CD4-positive, alpha-beta T cell treated with Interferon alpha-2 for 1 hour (primary cell): ENCODE measurements around the gene SEMA6B.
A peak's percentile ranks its signal among the peaks of the same experiment; 100 is the strongest.

Experiments used
- DNase-seq, 2 donors: peaks; one replicate each; pipeline ENCODE4 v3.0.0-alpha.2; 2020 to 2022

The SEMA6B gene

GRCh38 chr19:4571305-4571917 lies 11.9 kb upstream of the SEMA6B start:
- DNase-seq, result no peak

- DNase-seq, result no peak
These were observed 11.4 kb upstream of the SEMA6B start for GRCh38 chr19:4570916-4571304.

DNA sequence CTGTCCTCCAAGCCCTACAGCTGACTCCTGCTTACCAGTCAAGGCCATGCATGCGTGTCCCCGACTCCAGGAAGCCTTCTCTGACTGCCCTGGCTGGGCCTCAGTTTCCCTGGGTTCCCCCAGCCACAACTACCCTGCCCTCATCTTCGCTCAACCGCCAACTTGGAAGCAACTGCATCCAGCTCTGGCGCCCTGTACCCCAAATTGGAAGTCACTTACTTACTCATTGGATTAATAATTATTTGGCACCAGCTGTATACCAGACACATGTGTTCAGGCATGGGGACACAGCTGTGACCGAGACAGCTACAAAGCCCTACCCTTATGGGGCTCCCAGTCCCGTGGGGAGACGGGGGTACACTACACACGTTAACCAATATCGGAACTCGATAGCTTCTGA lies 10.9 kb upstream of the SEMA6B start:
- DNase-seq, result no peak

DNA sequence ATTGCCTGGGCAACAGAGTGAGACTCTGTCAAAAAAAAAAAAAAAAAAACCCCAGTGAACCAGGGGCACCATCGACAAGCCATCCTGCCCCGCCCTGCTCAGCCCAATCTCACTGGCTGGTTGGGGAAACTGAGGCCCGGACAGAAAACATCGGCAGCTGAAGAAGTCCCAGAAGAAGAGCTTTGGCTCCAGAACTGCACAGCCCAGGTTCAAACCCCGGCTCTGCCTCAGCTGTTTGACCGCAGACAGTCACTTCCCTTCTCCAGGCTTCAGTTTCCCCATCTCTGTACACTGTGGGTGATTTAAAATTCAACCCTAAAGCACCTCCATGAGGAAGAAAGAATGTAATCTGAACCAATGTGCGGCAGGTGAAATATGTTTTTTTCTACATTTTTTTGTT lies 9.4 kb upstream of the SEMA6B start:
- DNase-seq, result peak in 1 of 2 donors; percentile 18

DNA sequence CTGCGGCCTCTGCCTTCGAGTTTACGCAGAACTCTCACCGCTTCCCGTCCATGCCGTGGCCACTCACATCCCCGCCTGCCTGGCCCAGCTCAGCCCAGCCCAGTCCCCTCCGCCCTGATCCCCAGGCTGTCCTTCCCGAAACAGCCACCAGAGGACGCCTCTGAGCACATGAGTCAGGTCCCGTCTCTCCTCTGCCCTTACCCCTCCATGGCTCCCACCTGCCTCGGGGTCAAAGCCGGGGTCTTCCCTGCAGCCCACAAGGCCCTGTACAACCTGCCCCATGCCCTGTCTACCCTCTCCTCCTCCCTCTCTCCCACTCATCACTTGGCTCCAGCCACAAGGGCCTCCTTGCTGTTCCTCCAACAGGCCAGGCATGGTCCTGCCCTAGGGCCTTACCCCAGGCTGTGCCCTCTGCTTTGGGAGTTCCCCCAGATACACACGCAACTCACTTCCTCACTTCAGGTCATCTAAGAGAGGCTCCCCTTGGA lies 8.1 kb upstream of the SEMA6B start:
- DNase-seq, result peak; percentile 57 to 61

GRCh38 chr19:4566402-4567051 lies 7.0 kb upstream of the SEMA6B start:
- DNase-seq, result no peak

- DNase-seq, result peak in 1 of 2 donors; percentile 72
These were observed 4.1 kb upstream of the SEMA6B start for GRCh38 chr19:4563562-4563961.

DNA sequence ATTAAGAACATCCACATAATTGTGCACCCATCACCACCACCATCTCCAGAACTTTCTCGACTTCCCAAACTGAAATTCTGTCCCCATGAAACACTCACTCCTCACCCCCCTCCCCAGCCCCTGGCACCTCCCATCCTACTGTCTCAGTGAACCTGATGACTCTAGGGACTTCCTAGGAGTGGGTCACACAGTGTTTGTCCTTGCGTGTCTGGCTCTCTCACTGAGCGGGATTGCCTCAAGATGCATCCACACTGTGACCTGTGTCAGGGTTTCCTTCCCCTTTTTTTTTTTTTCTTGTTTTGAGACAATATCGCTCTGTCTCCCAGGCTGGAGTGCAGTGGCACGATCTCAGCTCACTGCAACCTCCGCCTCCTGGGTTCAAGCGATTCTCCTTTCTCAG lies 2.6 kb upstream of the SEMA6B start:
- DNase-seq, result peak in 1 of 2 donors; percentile 72

- DNase-seq, result peak in 1 of 2 donors; percentile 23
These were observed 1.2 kb downstream of the SEMA6B start for GRCh38 chr19:4557971-4558941.

GRCh38 chr19:4557144-4557970 lies 2.1 kb downstream of the SEMA6B start:
- DNase-seq, result no peak

- DNase-seq, result no peak
These were observed 2.8 kb downstream of the SEMA6B start for GRCh38 chr19:4556597-4557127.

DNA sequence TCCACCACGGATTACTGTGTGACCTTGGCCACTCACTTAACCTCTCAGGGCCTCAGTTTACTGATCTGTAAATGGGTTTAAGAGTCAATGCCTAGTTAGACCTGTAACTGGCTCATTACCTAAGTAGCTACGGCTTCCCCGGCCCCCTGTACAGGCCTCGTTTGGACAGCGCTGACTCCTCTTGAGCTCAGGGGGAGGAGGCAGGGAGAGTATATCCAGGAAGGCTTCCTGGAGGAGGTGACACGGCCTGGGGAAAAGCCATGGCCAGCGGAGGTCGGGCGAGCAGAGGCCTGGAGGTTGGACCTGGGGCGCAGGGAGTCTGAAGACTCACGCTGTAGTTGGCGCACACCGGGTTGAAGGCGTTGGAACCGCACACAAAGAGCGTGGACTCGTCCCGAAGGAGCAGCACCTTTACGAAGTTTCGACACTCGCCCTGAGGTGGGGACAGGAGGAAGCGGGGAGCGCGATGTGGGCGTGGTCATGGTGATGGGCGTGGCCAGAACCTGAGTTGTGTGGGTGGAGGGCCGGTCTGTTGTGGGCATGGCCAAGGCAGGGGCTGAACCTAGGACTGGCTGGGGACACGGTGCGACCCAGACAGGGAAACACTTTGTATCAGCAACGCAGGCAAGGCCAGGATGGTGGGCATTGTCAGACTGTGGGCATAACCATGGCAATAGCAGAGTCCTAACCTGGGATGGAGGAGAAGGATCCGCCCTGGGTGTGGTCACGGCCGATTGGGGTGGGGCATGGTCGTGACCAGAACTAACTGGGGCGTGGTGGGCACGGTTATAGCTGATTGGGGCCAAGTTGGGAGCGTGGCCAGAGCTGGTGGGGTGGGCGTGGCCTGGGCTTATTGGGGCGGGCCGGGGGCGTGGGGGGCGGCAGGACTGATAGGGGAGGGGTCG lies 3.6 kb downstream of the SEMA6B start:
- no peak for DNase-seq

GRCh38 chr19:4554717-4555116 lies 4.8 kb downstream of the SEMA6B start:
- no peak for DNase-seq

DNA sequence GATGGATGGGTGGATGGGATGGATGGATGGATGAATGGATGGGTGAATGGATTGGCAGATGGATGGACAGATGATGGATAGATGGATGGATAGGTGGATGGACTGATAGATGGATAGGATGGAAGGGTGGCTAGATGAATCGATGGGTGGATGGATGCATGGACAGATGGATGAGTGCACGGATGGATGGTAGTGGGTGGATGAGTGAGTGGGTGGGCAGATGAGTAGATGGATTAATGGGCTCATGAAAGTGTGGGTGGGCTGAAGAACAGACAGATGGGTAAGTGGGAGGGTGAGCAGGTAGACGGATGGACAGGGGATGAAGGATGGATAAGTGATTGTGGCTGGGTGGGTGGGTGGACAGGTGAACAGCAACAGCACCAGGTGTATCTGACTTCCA lies 5.7 kb downstream of the SEMA6B start:
- no peak for DNase-seq

GRCh38 chr19:4553092-4553695 lies 6.3 kb downstream of the SEMA6B start:
- no peak for DNase-seq

GRCh38 chr19:4552525-4552819 lies 7.0 kb downstream of the SEMA6B start:
- no peak for DNase-seq

DNA sequence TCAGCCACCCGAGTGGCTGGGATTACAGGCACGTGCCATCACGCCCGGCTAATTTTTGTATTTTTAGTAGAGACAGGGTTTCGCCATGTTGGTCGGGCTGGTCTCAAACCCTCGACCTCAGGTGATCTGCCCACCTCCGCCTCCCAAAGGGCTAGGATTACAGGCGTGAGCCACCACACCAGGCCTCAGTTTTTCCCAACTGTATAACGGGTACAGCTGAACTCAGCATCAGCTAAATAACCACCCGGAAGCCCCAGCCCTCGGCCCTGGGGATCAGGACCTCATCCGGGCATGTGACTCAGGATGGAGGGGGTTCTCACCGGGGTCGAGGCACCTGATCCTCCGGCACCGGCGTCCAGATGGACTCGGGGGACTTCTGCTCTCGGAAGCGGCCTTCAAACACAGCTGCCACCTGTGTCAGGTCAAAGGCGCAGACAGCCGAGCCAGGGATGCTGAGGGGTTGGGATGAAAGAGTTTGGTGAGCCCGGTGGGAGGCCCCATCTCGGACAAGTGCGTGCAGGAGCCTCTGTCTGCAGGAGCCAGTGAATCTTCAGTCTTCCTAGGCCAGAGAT lies 8.9 kb downstream of the SEMA6B start:
- DNase-seq, result no peak

DNA sequence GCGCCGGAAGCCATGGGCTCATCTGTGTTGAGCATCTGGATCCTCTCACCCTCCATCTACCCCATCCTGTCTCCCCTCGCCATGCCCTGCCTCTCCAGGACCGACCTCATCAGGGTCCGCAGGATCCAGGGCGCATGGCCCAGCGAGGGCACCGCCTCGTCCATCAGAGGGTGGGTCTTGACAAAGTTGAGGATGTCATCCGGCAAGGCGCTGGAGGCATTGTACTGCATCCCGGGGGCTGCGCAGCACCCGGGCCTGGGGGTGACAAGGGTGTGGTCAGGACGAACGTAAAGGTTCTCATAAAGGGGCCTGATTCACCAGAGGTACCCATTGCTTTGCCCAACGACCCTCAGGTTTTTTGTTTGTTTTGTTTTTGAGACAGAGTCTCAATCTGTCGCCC lies 9.5 kb downstream of the SEMA6B start:
- DNase-seq, result no peak

GRCh38 chr19:4548238-4548584 lies 11.3 kb downstream of the SEMA6B start:
- DNase-seq, result no peak

GRCh38 chr19:4547303-4548237 lies 11.9 kb downstream of the SEMA6B start:
- peak in 1 of 2 donors; percentile 27 for DNase-seq
